Measurements from ENCODE around the gene TEX264.

Gene TEX264

GRCh38 chr3:51715977-51716294 lies 44.9 kb downstream of the TEX264 start:
- no peak for TF ChIP-seq CTCF (IDR thresholded peaks at IDR 0.05; ENCODE audit: insufficient read depth, missing control alignments)
- DNase-seq (ENCODE audit: insufficient read length, low spot score) (peak; percentile 16), FAIRE-seq (no peak)

- TF ChIP-seq CTCF (IDR thresholded peaks at IDR 0.05; ENCODE audit: insufficient read depth, missing control alignments) = no peak
- FAIRE-seq (no peak), DNase-seq (ENCODE audit: insufficient read length, low spot score) (peak; percentile 7)
These were observed 45.8 kb downstream of the TEX264 start for GRCh38 chr3:51716805-51717204.

GRCh38 chr3:51717446-51717845 lies 46.4 kb downstream of the TEX264 start:
- FAIRE-seq = no peak
- no peak for TF ChIP-seq CTCF (IDR thresholded peaks at IDR 0.05; ENCODE audit: insufficient read depth, missing control alignments)
- no peak for DNase-seq (ENCODE audit: insufficient read length, low spot score)

- no peak for TF ChIP-seq CTCF (IDR thresholded peaks at IDR 0.05; ENCODE audit: insufficient read depth, missing control alignments)
- DNase-seq (ENCODE audit: insufficient read length, low spot score) = peak; percentile 14
- FAIRE-seq = no peak
These were observed 46.9 kb downstream of the TEX264 start for GRCh38 chr3:51717947-51718346.

- TF ChIP-seq CTCF (IDR thresholded peaks at IDR 0.05; ENCODE audit: insufficient read depth, missing control alignments) = peak; percentile 50
- peak; percentile 65 for DNase-seq (ENCODE audit: insufficient read length, low spot score)
- no peak for FAIRE-seq
These were observed 47.7 kb downstream of the TEX264 start for GRCh38 chr3:51718547-51719409.

GRCh38 chr3:51719410-51720025 lies 48.5 kb downstream of the TEX264 start:
- FAIRE-seq = no peak
- DNase-seq (ENCODE audit: insufficient read length, low spot score) = no peak
- no peak for TF ChIP-seq CTCF (IDR thresholded peaks at IDR 0.05; ENCODE audit: insufficient read depth, missing control alignments)
